ENCODE data around the gene DLG1. TPM values are rescaled to one million over a fixed set of nuclear protein-coding genes. Genes with fewer than 3 reads are reported as not detected.

The DLG1 gene
- total RNA-seq, 1 donor from 2014 or later, result 114 TPM

DNA sequence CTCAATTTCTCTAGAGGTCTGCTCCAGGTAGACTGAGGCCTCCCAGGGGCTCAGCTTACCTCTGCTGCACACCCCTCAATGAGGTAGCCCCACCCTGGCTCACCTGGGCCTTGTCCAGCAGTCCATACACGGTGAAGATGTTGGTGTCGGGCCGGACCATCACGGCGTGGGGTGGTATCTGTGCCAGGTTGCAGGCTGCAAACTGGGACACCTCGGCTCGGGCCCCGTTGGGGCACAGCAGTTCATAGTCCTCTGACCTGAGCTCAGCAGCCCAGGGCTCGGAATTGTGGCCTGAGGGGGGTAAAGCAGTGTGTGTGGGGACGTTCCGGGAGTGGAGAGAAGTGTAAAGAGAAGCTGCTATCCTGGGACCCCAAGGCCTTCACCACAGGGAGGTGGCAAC lies 292.0 kb downstream of the DLG1 start:
- no peak overlapping the region for H3K4me3 Mint-ChIP-seq
- DNase-seq (ENCODE audit: low spot score in 2 of 2, unreplicated experiment in 2 of 2), result no peak
- peaks cover 19% of the 10 kb centered on the region for H3K4me1 Mint-ChIP-seq
- TF ChIP-seq, protein P1, sequence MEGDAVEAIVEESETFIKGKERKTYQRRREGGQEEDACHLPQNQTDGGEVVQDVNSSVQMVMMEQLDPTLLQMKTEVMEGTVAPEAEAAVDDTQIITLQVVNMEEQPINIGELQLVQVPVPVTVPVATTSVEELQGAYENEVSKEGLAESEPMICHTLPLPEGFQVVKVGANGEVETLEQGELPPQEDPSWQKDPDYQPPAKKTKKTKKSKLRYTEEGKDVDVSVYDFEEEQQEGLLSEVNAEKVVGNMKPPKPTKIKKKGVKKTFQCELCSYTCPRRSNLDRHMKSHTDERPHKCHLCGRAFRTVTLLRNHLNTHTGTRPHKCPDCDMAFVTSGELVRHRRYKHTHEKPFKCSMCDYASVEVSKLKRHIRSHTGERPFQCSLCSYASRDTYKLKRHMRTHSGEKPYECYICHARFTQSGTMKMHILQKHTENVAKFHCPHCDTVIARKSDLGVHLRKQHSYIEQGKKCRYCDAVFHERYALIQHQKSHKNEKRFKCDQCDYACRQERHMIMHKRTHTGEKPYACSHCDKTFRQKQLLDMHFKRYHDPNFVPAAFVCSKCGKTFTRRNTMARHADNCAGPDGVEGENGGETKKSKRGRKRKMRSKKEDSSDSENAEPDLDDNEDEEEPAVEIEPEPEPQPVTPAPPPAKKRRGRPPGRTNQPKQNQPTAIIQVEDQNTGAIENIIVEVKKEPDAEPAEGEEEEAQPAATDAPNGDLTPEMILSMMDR (IDR thresholded peaks at IDR 0.05; ENCODE audit: unreplicated experiment), result no peak
- H3K9me3 Mint-ChIP-seq, result no peaks in the 10 kb centered on the region
- no peak overlapping the region for H3K27ac Mint-ChIP-seq
- no peaks in the 10 kb centered on the region for H3K27me3 Mint-ChIP-seq (ENCODE audit: low read depth)
- H3K36me3 Mint-ChIP-seq, result peaks cover 7% of the 10 kb centered on the region

DNA sequence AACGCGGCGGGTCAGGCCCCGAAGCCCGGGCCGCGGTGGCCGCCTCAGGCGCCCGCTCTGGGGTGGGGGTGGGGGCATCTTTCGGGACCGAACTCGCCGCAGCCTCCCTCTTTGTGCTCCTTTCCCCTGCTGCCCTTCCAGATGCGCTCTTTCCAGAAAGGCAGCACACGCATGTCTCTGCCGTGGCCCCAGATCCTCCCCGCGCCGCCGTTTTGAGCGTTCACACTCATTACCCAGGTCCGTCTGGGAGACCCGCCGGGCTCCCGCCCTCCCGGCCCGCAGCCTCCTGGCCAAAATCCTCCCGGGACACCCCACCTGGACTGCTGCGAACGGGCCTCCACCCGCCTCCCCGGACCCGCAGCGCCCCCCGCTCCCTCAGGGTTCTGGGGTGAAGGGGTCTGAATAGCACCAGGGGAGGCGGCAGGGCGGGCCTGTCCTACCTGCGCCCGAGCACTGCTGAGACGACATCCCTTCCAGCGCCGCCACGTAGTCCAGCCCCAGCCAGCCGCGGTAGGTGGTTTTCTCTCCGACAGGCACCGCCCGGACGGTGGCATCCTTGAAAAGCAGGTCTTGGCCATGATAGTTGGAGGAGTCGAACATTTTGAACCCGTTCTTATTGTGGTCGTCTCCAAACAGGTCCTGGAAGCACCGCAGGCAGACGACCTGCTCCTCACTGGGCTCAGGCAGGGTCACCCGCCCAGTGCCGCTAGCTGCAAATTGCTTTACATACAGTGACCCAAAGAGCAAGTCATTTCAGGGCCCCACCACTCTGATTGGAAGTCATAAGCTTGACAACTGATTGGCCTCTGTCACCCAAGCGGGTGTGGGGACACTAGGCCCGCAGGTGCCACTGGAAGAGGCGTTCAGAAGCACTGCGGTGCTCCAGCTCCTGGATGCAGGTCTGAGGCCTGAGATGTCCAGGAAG lies 294.7 kb downstream of the DLG1 start:
- Mint-ChIP-seq H3K4me1 (peaks cover 12% of the 10 kb centered on the region), H3K27me3 (ENCODE audit: low read depth) (no peaks in the 10 kb centered on the region), H3K9me3 (no peaks in the 10 kb centered on the region), H3K4me3 (peak overlapping the region; percentile 81), H3K36me3 (peaks cover 7% of the 10 kb centered on the region), H3K27ac (peak overlapping the region; percentile 93)
- peak in 1 of 2 experiments; percentile 56 for DNase-seq (ENCODE audit: low spot score in 2 of 2, unreplicated experiment in 2 of 2)
- TF ChIP-seq, protein P1 (IDR thresholded peaks at IDR 0.05; ENCODE audit: unreplicated experiment), result no peak

DNA sequence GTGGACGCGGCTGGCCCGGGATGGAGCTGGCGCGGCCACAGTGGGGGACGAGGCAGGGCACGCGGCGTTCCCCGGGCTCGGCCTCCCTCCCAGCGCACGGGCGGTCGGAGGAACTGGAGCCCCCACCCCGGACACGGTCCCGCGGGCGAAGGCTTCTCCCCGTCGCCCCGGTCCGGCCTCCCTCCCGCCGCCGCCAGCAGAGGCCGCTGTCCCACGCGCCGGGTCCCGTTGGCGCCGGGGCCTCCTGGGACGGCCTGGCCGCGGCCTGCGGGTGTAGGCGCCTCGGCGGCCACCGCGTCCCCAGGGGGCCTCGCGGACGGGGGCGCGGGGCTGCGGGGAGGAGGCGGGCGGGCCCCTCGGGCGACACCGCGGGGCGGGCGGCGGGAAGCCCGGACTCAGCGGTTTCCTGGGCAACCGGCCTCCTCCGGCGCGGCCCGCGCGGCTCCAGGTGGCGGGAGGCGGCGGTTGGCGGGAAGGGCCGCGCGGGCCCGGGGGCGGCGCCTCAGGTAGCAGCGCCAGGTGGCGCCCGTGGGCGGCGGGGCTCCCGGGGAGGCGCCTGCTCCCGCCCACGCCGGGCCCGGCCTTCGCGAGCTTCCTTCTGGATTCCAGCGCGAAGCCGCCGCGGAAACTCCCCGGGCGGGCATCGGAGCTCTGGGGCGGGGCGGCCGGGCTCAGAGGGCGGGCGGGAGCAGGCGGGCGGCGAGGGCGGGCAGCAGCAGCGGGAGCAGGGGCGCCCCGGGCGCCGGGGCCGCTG lies 295.5 kb downstream of the DLG1 start:
- Mint-ChIP-seq H3K4me1 (peaks cover 12% of the 10 kb centered on the region), H3K27me3 (ENCODE audit: low read depth) (no peaks in the 10 kb centered on the region), H3K27ac (no peak overlapping the region), H3K36me3 (peaks cover 7% of the 10 kb centered on the region), H3K9me3 (no peaks in the 10 kb centered on the region), H3K4me3 (no peak overlapping the region)
- peak; percentile 71 to 83 for DNase-seq (ENCODE audit: low spot score in 2 of 2, unreplicated experiment in 2 of 2)
- TF ChIP-seq, protein P1 (IDR thresholded peaks at IDR 0.05; ENCODE audit: unreplicated experiment), result peak; percentile 66

DNA sequence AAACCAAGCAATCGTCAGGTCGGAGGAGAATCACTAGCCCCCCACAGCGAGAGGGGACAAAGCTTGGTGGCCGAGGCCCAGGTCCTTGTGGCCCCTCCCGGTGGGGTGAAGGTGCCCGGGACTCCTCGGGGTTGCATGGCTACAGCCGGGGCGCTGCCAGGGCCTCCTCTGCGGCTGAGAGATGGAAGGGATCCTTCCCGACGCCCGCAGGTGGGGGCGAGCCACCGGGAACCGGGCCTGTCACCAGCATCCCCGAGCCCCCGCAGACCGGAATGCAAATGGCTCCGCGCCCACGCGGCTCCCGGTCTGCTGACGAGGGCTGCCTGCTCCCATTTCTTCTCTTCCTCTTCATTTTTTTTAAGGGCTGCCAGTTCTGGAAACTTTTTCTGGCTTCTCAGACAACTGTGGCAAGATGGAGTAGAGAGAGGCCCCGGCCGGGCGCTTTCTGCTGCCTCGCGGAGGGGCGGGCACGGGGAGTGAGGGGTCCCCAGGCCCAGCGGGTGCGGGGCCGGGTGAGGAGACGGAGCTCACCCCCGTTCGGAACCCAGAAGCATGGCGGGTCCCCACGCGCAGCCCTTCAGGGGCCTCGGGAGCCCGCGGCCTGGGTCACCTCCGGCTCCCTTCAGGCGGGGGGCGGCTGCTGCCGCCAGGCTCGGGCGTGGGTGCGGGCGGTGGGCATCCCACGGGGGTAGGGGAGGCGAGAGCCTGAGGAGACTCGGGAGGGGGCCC lies 296.3 kb downstream of the DLG1 start:
- H3K4me3 Mint-ChIP-seq, result peak overlapping the region; percentile 69
- DNase-seq (ENCODE audit: low spot score in 2 of 2, unreplicated experiment in 2 of 2), result no peak
- peaks cover 7% of the 10 kb centered on the region for H3K36me3 Mint-ChIP-seq
- peaks cover 12% of the 10 kb centered on the region for H3K4me1 Mint-ChIP-seq
- H3K9me3 Mint-ChIP-seq, result no peaks in the 10 kb centered on the region
- H3K27ac Mint-ChIP-seq, result peak overlapping the region; percentile 95
- TF ChIP-seq, protein P1 (IDR thresholded peaks at IDR 0.05; ENCODE audit: unreplicated experiment), result no peak
- H3K27me3 Mint-ChIP-seq (ENCODE audit: low read depth), result no peaks in the 10 kb centered on the region
